Skeletal muscle satellite cell (primary cell): ENCODE data around the gene DYTN. TPM values are rescaled to one million over a fixed set of nuclear protein-coding genes. Genes with fewer than 3 reads are reported as not detected.

ENCODE experiments used
- H3K27me3 ChIP-seq: 2 replicates; pipeline ENCODE4 v1.7.0; 2013; ENCODE audit warnings: low read length; ENCODE audit not compliant: control insufficient read depth, insufficient read depth
- H3K36me3 ChIP-seq: 2 replicates; pipeline ENCODE4 v1.7.0; 2013; ENCODE audit warnings: mild to moderate bottlenecking, control low read depth, low read length; ENCODE audit not compliant: insufficient read depth
- H3K4me1 ChIP-seq: 2 replicates; pipeline ENCODE4 v1.7.0; 2013; ENCODE audit warnings: low read length; ENCODE audit not compliant: control insufficient read depth, insufficient read depth
- H3K4me2 ChIP-seq: 2 replicates; pipeline ENCODE4 v1.7.0; 2013; ENCODE audit warnings: mild to moderate bottlenecking, low read length
- H3K4me3 ChIP-seq: 2 replicates; pipeline ENCODE4 v1.7.0; 2013; ENCODE audit warnings: low read length
- H3K9ac ChIP-seq: 2 replicates; pipeline ENCODE4 v1.7.0; 2013; ENCODE audit warnings: mild to moderate bottlenecking, low read depth, low read length, moderate library complexity
- H3K9me3 ChIP-seq: replicated peaks from 2 replicates; pipeline ENCODE4 v1.7.0; 2013; ENCODE audit warnings: mild to moderate bottlenecking, control low read depth, low read length
- small RNA-seq: library from RNA; depleted of rRNA; stranded (forward); fragments of <200 nt; gene quantifications from one replicate; pipeline ENCODE3, GENCODE V24; 2012

The DYTN gene

GRCh38 chr2:206603243-206603642 is 115.0 kb downstream of the DYTN start:
- Histone ChIP-seq H3K9ac (no peak overlapping the region), H3K4me2 (no peak overlapping the region), H3K36me3 (no peaks in the 10 kb centered on the region), H3K9me3 (no peaks in the 10 kb centered on the region), H3K4me3 (no peak overlapping the region), H3K4me1 (no peaks in the 10 kb centered on the region), H3K27me3 (no peaks in the 10 kb centered on the region)

Small RNA genes lying within 50 kb of the gene (small RNA-seq; reads per million reads assigned to genes)
- gene RF00019: not detected
